Measurements from ENCODE around the gene CIDEC. TPM values are rescaled to one million over a fixed set of nuclear protein-coding genes. Genes with fewer than 3 reads are reported as not detected.

The CIDEC gene
- total and polyA plus RNA-seq, 2 experiments from 2014 or later = not detected

Small RNAs within 50 kb of the gene (small RNA-seq; reads per million reads assigned to genes)
- gene RNU6-882P (ENCODE audit: low replicate concordance) = not detected

Other genes starting within 250 kb of the CIDEC start
- 48.9 and 54.3 TPM in 2 replicates for gene MTMR14, start 230.7 kb downstream of the CIDEC start, total RNA-seq (2014; rRNA removed; shearing (Covaris generic))
- gene MTMR14, start 230.7 kb downstream of the CIDEC start, polyA plus RNA-seq (2016; fragmentation: Nextera tagmentation; extraction: Ambion mirVana) = 32.8 and 34.4 TPM in 2 replicates
- 7.8 and 8.8 TPM in 2 replicates for gene CPNE9, start 176.4 kb downstream of the CIDEC start, total RNA-seq (2014; rRNA removed; shearing (Covaris generic))
- 6.2 and 7.0 TPM in 2 replicates for gene CPNE9, start 176.4 kb downstream of the CIDEC start, polyA plus RNA-seq (2016; fragmentation: Nextera tagmentation; extraction: Ambion mirVana)
- gene BRPF1, start 148.5 kb downstream of the CIDEC start, total RNA-seq (2014; rRNA removed; shearing (Covaris generic)) = 23.7 and 24.7 TPM in 2 replicates
- 6.3 and 8.0 TPM in 2 replicates for gene BRPF1, start 148.5 kb downstream of the CIDEC start, polyA plus RNA-seq (2016; fragmentation: Nextera tagmentation; extraction: Ambion mirVana)
- gene OGG1, start 130.3 kb downstream of the CIDEC start, total RNA-seq (2014; rRNA removed; shearing (Covaris generic)) = 25.4 and 27.6 TPM in 2 replicates
- 17.4 and 20.6 TPM in 2 replicates for gene OGG1, start 130.3 kb downstream of the CIDEC start, polyA plus RNA-seq (2016; fragmentation: Nextera tagmentation; extraction: Ambion mirVana)
- 3.1 and 4.4 TPM in 2 replicates for gene CAMK1, start 110.3 kb downstream of the CIDEC start, total RNA-seq (2014; rRNA removed; shearing (Covaris generic))
- 4.4 and 4.9 TPM in 2 replicates for gene CAMK1, start 110.3 kb downstream of the CIDEC start, polyA plus RNA-seq (2016; fragmentation: Nextera tagmentation; extraction: Ambion mirVana)
- gene TADA3, start 87.8 kb downstream of the CIDEC start, total RNA-seq (2014; rRNA removed; shearing (Covaris generic)) = 54.4 and 61.7 TPM in 2 replicates
- 29.1 and 31.5 TPM in 2 replicates for gene TADA3, start 87.8 kb downstream of the CIDEC start, polyA plus RNA-seq (2016; fragmentation: Nextera tagmentation; extraction: Ambion mirVana)
- 171 and 176 TPM in 2 replicates for gene ARPC4, start 87.2 kb downstream of the CIDEC start, total RNA-seq (2014; rRNA removed; shearing (Covaris generic))
- gene ARPC4, start 87.2 kb downstream of the CIDEC start, polyA plus RNA-seq (2016; fragmentation: Nextera tagmentation; extraction: Ambion mirVana) = 71.9 and 73.0 TPM in 2 replicates
- 4.5 and 5.3 TPM in 2 replicates for gene TTLL3, start 70.0 kb downstream of the CIDEC start, total RNA-seq (2014; rRNA removed; shearing (Covaris generic))
- 3.7 and 4.9 TPM in 2 replicates for gene TTLL3, start 70.0 kb downstream of the CIDEC start, polyA plus RNA-seq (2016; fragmentation: Nextera tagmentation; extraction: Ambion mirVana)
- gene RPUSD3, start 36.2 kb downstream of the CIDEC start, total RNA-seq (2014; rRNA removed; shearing (Covaris generic)) = 73.4 and 82.8 TPM in 2 replicates
- gene RPUSD3, start 36.2 kb downstream of the CIDEC start, polyA plus RNA-seq (2016; fragmentation: Nextera tagmentation; extraction: Ambion mirVana) = 59.6 and 64.3 TPM in 2 replicates
- gene JAGN1, start 10.4 kb upstream of the CIDEC start, total RNA-seq (2014; rRNA removed; shearing (Covaris generic)) = 22.5 and 23.7 TPM in 2 replicates
- gene JAGN1, start 10.4 kb upstream of the CIDEC start, polyA plus RNA-seq (2016; fragmentation: Nextera tagmentation; extraction: Ambion mirVana) = 27.9 and 32.0 TPM in 2 replicates
- 3.4 and 4.3 TPM in 2 replicates for gene IL17RE, start 22.6 kb upstream of the CIDEC start, total RNA-seq (2014; rRNA removed; shearing (Covaris generic))
- gene IL17RE, start 22.6 kb upstream of the CIDEC start, polyA plus RNA-seq (2016; fragmentation: Nextera tagmentation; extraction: Ambion mirVana) = 1.0 and 1.1 TPM in 2 replicates
- 12.6 and 15.0 TPM in 2 replicates for gene IL17RC, start 36.8 kb upstream of the CIDEC start, total RNA-seq (2014; rRNA removed; shearing (Covaris generic))
- gene IL17RC, start 36.8 kb upstream of the CIDEC start, polyA plus RNA-seq (2016; fragmentation: Nextera tagmentation; extraction: Ambion mirVana) = 8.4 and 10.2 TPM in 2 replicates
- gene CRELD1, start 53.6 kb upstream of the CIDEC start, total RNA-seq (2014; rRNA removed; shearing (Covaris generic)) = 8.4 and 11.5 TPM in 2 replicates
- 13.1 and 14.3 TPM in 2 replicates for gene CRELD1, start 53.6 kb upstream of the CIDEC start, polyA plus RNA-seq (2016; fragmentation: Nextera tagmentation; extraction: Ambion mirVana)
- 5.1 and 6.9 TPM in 2 replicates for gene PRRT3, start 72.2 kb upstream of the CIDEC start, total RNA-seq (2014; rRNA removed; shearing (Covaris generic))
- gene PRRT3, start 72.2 kb upstream of the CIDEC start, polyA plus RNA-seq (2016; fragmentation: Nextera tagmentation; extraction: Ambion mirVana) = 4.3 TPM in 2 replicates
- 23.8 and 36.2 TPM in 2 replicates for gene EMC3, start 106.6 kb upstream of the CIDEC start, total RNA-seq (2014; rRNA removed; shearing (Covaris generic))
- 42.8 and 46.5 TPM in 2 replicates for gene EMC3, start 106.6 kb upstream of the CIDEC start, polyA plus RNA-seq (2016; fragmentation: Nextera tagmentation; extraction: Ambion mirVana)
- 71.6 and 94.4 TPM in 2 replicates for gene FANCD2, start 146.2 kb upstream of the CIDEC start, total RNA-seq (2014; rRNA removed; shearing (Covaris generic))
- gene FANCD2, start 146.2 kb upstream of the CIDEC start, polyA plus RNA-seq (2016; fragmentation: Nextera tagmentation; extraction: Ambion mirVana) = 59.5 and 61.5 TPM in 2 replicates
- gene FANCD2OS, start 228.0 kb upstream of the CIDEC start, total RNA-seq (2014; rRNA removed; shearing (Covaris generic)) = not detected in 2 replicates
- gene FANCD2OS, start 228.0 kb upstream of the CIDEC start, polyA plus RNA-seq (2016; fragmentation: Nextera tagmentation; extraction: Ambion mirVana) = 0.94 TPM in 1 of 2 replicates, not detected in the other
- 104 and 130 TPM in 2 replicates for gene BRK1, start 235.4 kb upstream of the CIDEC start, total RNA-seq (2014; rRNA removed; shearing (Covaris generic))
- gene BRK1, start 235.4 kb upstream of the CIDEC start, polyA plus RNA-seq (2016; fragmentation: Nextera tagmentation; extraction: Ambion mirVana) = 148 and 165 TPM in 2 replicates

Measured in GM23338 (cell line).